ENCODE measurements around the gene RAB1B.
A peak's percentile ranks its signal among the peaks of the same experiment; 100 is the strongest.

Gene RAB1B

DNA sequence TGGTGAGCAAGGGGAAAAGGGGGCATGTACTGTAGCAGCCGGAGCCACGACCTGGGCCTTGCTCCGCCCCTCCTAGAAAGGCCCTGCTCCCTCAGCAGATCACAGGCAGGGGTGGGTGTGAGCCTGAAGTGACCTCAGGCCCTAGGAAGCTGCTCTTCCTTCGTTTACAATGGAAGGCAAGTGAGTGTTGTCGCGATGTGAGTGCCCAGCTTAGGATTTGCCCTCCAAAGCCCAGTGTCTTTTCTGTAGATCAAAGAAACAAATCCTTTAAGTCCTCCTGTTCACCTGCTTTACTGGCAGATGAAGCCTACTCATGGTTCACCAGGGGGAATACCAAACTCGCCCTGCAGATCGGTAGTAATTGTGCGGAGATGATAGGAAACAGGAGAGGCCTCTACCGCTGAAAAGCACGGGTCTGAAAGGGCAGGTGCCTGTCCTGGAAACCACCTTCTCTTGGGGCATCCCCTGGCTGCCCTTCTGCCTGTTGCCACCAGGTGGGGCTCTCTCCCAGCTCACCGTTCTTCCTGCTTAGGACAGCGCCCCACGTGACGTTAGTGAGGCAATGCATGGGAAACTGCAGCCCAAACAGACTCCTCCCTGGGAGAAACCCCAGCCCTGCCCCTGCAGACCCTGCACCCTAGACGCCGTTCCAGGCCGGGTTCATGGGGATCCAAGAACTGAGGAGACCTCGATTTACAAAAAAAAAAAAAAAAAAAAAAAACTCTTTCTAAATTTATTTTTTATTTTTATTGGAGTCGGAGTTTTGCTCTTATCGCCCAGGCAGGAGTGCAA, 45.9 kb upstream of the RAB1B start:
- no peak overlapping the region for H3K4me3 ChIP-seq (ENCODE audit: low read length)
- TF ChIP-seq, protein P1, sequence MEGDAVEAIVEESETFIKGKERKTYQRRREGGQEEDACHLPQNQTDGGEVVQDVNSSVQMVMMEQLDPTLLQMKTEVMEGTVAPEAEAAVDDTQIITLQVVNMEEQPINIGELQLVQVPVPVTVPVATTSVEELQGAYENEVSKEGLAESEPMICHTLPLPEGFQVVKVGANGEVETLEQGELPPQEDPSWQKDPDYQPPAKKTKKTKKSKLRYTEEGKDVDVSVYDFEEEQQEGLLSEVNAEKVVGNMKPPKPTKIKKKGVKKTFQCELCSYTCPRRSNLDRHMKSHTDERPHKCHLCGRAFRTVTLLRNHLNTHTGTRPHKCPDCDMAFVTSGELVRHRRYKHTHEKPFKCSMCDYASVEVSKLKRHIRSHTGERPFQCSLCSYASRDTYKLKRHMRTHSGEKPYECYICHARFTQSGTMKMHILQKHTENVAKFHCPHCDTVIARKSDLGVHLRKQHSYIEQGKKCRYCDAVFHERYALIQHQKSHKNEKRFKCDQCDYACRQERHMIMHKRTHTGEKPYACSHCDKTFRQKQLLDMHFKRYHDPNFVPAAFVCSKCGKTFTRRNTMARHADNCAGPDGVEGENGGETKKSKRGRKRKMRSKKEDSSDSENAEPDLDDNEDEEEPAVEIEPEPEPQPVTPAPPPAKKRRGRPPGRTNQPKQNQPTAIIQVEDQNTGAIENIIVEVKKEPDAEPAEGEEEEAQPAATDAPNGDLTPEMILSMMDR (conservative IDR thresholded peaks at IDR 0.05; ENCODE audit: low read depth, low read length), result peak; percentile 100
- DNase-seq (ENCODE audit: low read depth), result peak; percentile 62

DNA sequence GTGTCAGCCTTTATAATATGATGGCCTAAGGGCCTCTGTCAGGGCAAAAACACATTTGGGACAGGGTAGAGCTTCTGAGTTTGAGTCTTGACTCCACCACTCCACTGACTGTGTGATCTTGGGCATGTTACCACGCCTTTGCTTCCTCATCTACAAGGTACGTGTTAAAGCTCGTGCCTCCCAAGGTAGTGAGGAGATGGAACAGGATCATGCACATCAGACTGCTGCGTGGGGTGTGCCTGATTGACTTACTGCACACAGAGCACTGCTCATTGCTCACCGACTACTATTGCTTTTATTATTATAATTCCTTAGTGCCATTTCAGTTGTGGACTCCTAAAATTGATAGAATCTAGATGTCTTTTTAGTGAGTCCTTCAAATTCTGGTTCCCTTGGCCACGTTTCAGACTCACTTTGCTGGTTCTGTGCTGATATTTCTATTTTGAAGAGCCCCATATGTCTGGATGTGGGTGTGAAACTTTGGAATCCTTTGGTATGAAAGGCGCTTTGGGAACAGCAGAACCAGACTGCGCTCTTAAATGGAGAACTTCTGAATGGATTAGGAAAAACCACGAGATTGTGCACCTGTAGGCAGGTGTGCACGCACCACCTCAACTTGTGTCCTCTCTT, 44.1 kb upstream of the RAB1B start:
- TF ChIP-seq, protein P1 (conservative IDR thresholded peaks at IDR 0.05; ENCODE audit: low read depth, low read length), result no peak
- H3K4me3 ChIP-seq (ENCODE audit: low read length), result no peak overlapping the region
- no peak for DNase-seq (ENCODE audit: low read depth)

DNA sequence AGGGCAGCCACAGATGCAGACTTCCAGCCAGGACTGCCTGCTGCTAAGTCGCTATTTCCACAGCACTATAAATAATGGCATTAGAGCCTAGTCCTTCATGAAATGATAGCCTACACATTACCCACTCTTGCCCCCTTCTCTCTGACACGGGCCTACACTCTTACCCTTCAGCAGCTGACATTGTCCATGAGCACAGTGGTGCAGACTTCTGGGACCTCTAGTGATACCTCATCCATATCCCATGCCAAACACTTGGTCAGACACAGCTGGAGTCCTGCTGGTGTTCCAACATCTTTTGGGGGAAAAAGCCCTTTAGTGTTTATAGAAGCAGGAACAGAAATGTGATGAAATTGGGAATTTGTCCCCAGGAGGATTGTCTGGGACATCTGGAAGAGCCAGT, 43.4 kb upstream of the RAB1B start:
- TF ChIP-seq, protein P1 (conservative IDR thresholded peaks at IDR 0.05; ENCODE audit: low read depth, low read length), result no peak
- no peak overlapping the region for H3K4me3 ChIP-seq (ENCODE audit: low read length)
- DNase-seq (ENCODE audit: low read depth), result no peak

DNA sequence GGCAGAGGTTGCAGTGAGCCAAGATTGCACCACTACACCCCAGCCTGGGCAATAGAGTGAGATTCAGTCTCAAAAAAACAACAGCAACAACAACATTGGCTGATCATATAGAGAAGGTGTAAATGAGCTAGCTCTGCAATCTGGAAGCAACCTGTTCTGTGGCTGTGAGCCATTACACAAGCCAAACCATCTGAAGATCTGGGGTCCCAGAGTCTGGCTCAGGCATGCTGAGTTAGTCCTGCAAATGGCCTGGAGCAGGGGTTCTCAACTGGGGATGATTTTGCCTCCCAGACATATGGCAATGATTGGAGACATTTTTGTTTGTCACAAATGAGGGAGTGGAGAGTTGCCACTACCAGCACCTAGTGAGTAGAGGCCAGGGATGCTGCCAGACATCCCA, 42.3 kb upstream of the RAB1B start:
- TF ChIP-seq, protein P1 (conservative IDR thresholded peaks at IDR 0.05; ENCODE audit: low read depth, low read length), result no peak
- no peak overlapping the region for H3K4me3 ChIP-seq (ENCODE audit: low read length)
- no peak for DNase-seq (ENCODE audit: low read depth)

DNA sequence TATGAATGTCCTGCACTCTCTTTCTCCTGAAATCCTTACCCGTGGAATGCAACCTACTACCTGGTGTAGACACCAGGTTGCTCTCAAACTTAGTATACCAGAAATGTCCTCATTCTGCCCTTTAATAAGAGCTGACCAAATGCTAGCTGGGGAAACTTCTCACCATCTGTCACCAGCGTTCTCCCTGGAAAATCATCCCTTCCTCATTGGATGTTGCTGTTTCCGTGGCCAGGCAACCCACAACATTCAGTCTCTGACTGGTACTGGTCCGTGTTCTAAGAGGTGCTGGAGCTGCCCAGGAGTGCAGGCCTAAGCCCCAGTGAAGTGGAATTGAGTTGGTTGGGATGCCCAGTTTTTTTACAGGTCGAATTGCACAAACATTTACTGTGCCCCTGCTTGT, 40.7 kb upstream of the RAB1B start:
- no peak for DNase-seq (ENCODE audit: low read depth)
- TF ChIP-seq, protein P1 (conservative IDR thresholded peaks at IDR 0.05; ENCODE audit: low read depth, low read length), result no peak

DNA sequence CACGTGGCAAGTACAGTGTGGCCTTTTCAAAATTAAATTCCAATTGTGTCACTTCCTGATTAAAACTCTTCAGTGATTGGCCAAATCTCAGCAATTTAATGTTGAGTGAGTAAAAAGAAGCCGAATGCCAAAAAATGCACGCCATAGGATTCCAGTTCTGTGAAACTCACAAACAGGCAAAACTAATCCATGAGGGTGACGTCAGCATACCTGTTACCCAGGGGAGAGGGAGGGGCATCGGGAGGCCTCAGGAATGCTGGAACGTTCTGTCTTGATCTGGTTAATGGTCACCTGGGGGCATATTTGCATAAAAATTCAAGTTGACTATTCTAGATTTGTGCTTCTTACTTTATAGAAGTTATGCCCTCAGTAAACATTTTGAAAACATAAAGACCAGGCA, 39.9 kb upstream of the RAB1B start:
- peak; percentile 43 for DNase-seq (ENCODE audit: low read depth)

More for the DNA sequence above, 40.7 kb upstream of the RAB1B start:
- H3K4me3 ChIP-seq (ENCODE audit: low read length), result no peak overlapping the region

More for the DNA sequence above, 39.9 kb upstream of the RAB1B start:
- H3K4me3 ChIP-seq (ENCODE audit: low read length), result no peak overlapping the region
- TF ChIP-seq, protein P1 (conservative IDR thresholded peaks at IDR 0.05; ENCODE audit: low read depth, low read length), result no peak

All from retinal pigment epithelial cell (primary cell).